Trophoblast cell (in vitro differentiated cells and primary cell): ENCODE measurements around the gene APMAP.

Experiments
- DNase-seq, 2 donors: peaks; one replicate each; pipeline ENCODE4 v3.0.0-alpha.2; 2016
- H2AFZ ChIP-seq: 2 replicates; pipeline ENCODE4 v1.6.1; 2013; ENCODE audit warnings: low read length, moderate library complexity, mild to moderate bottlenecking; ENCODE audit not compliant: insufficient read depth, poor library complexity
- H2AK5ac ChIP-seq: 2 replicates; pipeline ENCODE4 v1.6.1; 2013; ENCODE audit warnings: mild to moderate bottlenecking, low read length
- H2BK120ac ChIP-seq: 2 replicates; pipeline ENCODE4 v1.6.1; 2013; ENCODE audit warnings: low read length, mild to moderate bottlenecking, moderate library complexity; ENCODE audit not compliant: insufficient read depth, poor library complexity
- H2BK12ac ChIP-seq: 2 replicates; pipeline ENCODE4 v1.6.1; 2013; ENCODE audit warnings: mild to moderate bottlenecking, low read length, moderate library complexity
- H2BK5ac ChIP-seq: 2 replicates; pipeline ENCODE4 v1.6.1; 2013; ENCODE audit warnings: low read length, low read depth, moderate library complexity, mild to moderate bottlenecking; ENCODE audit not compliant: poor library complexity
- H3K14ac ChIP-seq: 2 replicates; pipeline ENCODE4 v1.6.1; 2013; ENCODE audit warnings: mild to moderate bottlenecking, low read length
- H3K18ac ChIP-seq: 2 replicates; pipeline ENCODE4 v1.6.1; 2013; ENCODE audit warnings: mild to moderate bottlenecking, low read length
- H3K23ac ChIP-seq: 2 replicates; pipeline ENCODE4 v1.6.1; 2013; ENCODE audit warnings: low read length
- H3K27ac ChIP-seq: 2 replicates; pipeline ENCODE4 v1.5.1; 2013; ENCODE audit warnings: low read depth, mild to moderate bottlenecking, inconsistent platforms, low read length, moderate library complexity
- H3K27me3 ChIP-seq: 2 replicates; pipeline ENCODE4 v1.6.1; 2013; ENCODE audit warnings: inconsistent platforms, mild to moderate bottlenecking, low read length, moderate library complexity; ENCODE audit not compliant: insufficient read depth
- H3K36me3 ChIP-seq, 2 experiments: 1 replicate in 1 of 2; 2 replicates in 1 of 2; pipeline ENCODE4 v1.6.1; 2013; ENCODE audit warnings: low read length in 2 of 2, mild to moderate bottlenecking in 2 of 2, moderate library complexity in 1 of 2; ENCODE audit not compliant: insufficient read depth in 2 of 2, control insufficient read depth in 1 of 2
- H3K4ac ChIP-seq: 2 replicates; pipeline ENCODE4 v1.6.1; 2013; ENCODE audit warnings: low read depth, mild to moderate bottlenecking, low read length, moderate library complexity
- H3K4me1 ChIP-seq, 2 experiments: 1 replicate in 1 of 2; 2 replicates in 1 of 2; pipeline ENCODE4 v1.6.1; 2013; ENCODE audit warnings: low read length in 2 of 2, mild to moderate bottlenecking in 2 of 2, moderate library complexity in 1 of 2; ENCODE audit not compliant: insufficient read depth in 2 of 2, control insufficient read depth in 1 of 2
- H3K4me2 ChIP-seq: 2 replicates; pipeline ENCODE4 v1.6.1; 2013; ENCODE audit warnings: inconsistent platforms, mild to moderate bottlenecking, low read length, moderate library complexity
- H3K4me3 ChIP-seq: 2 replicates; pipeline ENCODE4 v1.5.1; 2013; ENCODE audit warnings: mild to moderate bottlenecking, low read depth, low read length, inconsistent platforms
- H3K79me1 ChIP-seq: one replicate; pipeline ENCODE4 v1.6.1; 2013; ENCODE audit warnings: low read length
- H3K79me2 ChIP-seq: 2 replicates; pipeline ENCODE4 v1.6.1; 2013; ENCODE audit warnings: low read length, mild to moderate bottlenecking; ENCODE audit not compliant: control insufficient read depth, insufficient read depth, poor library complexity
- H3K9ac ChIP-seq: 2 replicates; pipeline ENCODE4 v1.6.1; 2013; ENCODE audit warnings: mild to moderate bottlenecking, low read length
- H3K9me3 ChIP-seq: 2 replicates; pipeline ENCODE4 v1.6.1; 2013; ENCODE audit warnings: low read depth, mild to moderate bottlenecking, control low read depth, inconsistent platforms, low read length; ENCODE audit not compliant: insufficient read depth
- H4K12ac ChIP-seq: 2 replicates; pipeline ENCODE4 v1.6.1; 2013; ENCODE audit warnings: low read depth, mild to moderate bottlenecking, low read length, moderate library complexity
- H4K8ac ChIP-seq: 2 replicates; pipeline ENCODE4 v1.6.1; 2013; ENCODE audit warnings: low read depth, mild to moderate bottlenecking, low read length, moderate library complexity
- H4K91ac ChIP-seq: one replicate; pipeline ENCODE4 v1.6.1; 2013; ENCODE audit warnings: low read depth, mild to moderate bottlenecking, low read length, moderate library complexity
- WGBS: extraction: QIAGEN DNeasy Blood & Tissue Kit; methylation state at CpG from one replicate; pipeline ENCODE4 v1.1.7; 2013; ENCODE audit warnings: missing lambda C conversion rate; ENCODE audit not compliant: insufficient read length, insufficient coverage; ENCODE audit errors: extremely low coverage; 5-methylcytosine and 5-hydroxymethylcytosine counted together

The APMAP gene

GRCh38 chr20:25016471-25016870, 23.9 kb upstream of the APMAP start:
- Histone ChIP-seq H4K8ac (no peak overlapping the region), H2BK12ac (no peak overlapping the region), H3K18ac (no peak overlapping the region), H2BK5ac (no peak overlapping the region), H3K4me3 (peak overlapping the region; percentile 6), H3K14ac (no peak overlapping the region), H3K9ac (no peak overlapping the region), H3K4ac (no peak overlapping the region), H3K9me3 (no peaks in the 10 kb centered on the region), H3K4me2 (no peak overlapping the region), H3K79me1 (no peaks in the 10 kb centered on the region), H3K23ac (no peak overlapping the region), H3K27me3 (no peaks in the 10 kb centered on the region), H3K4me1 (peaks cover 5 to 6% of the 10 kb centered on the region in 2 experiments), H2AK5ac (no peak overlapping the region), H3K27ac (no peak overlapping the region), H4K91ac (no peak overlapping the region), H2AFZ (no peak overlapping the region), H4K12ac (no peak overlapping the region), H3K36me3 (no peaks in the 10 kb centered on the region), H3K79me2 (no peaks in the 10 kb centered on the region), H2BK120ac (no peak overlapping the region)
- no peak for DNase-seq
- WGBS: no CpG with 5 or more reads among the region's 11 CpGs

- Histone ChIP-seq H3K9me3 (no peaks in the 10 kb centered on the region), H3K23ac (no peak overlapping the region), H3K9ac (no peak overlapping the region), H3K4ac (no peak overlapping the region), H2BK12ac (no peak overlapping the region), H2BK120ac (no peak overlapping the region), H3K36me3 (no peaks in the 10 kb centered on the region), H3K18ac (no peak overlapping the region), H3K14ac (no peak overlapping the region), H3K79me1 (no peaks in the 10 kb centered on the region), H4K12ac (no peak overlapping the region), H3K79me2 (no peaks in the 10 kb centered on the region), H2AFZ (no peak overlapping the region), H3K4me2 (no peak overlapping the region), H4K8ac (no peak overlapping the region), H2BK5ac (no peak overlapping the region), H3K4me1 (peaks cover 5 to 6% of the 10 kb centered on the region in 2 experiments), H3K27me3 (no peaks in the 10 kb centered on the region), H2AK5ac (no peak overlapping the region), H4K91ac (no peak overlapping the region), H3K4me3 (no peak overlapping the region), H3K27ac (no peak overlapping the region)
- no peak for DNase-seq
- WGBS: no CpG with 5 or more reads among the region's 11 CpGs
Measured at GRCh38 chr20:25015986-25016385, 23.4 kb upstream of the APMAP start.

GRCh38 chr20:25014816-25015215, 22.3 kb upstream of the APMAP start:
- Histone ChIP-seq H3K36me3 (no peaks in the 10 kb centered on the region), H3K4me2 (no peak overlapping the region), H3K23ac (no peak overlapping the region), H3K4ac (no peak overlapping the region), H3K9ac (no peak overlapping the region), H2AK5ac (no peak overlapping the region), H3K4me3 (no peak overlapping the region), H3K14ac (no peak overlapping the region), H2BK12ac (no peak overlapping the region), H3K4me1 (peaks cover 5 to 6% of the 10 kb centered on the region in 2 experiments), H4K12ac (no peak overlapping the region), H3K27ac (no peak overlapping the region), H4K91ac (no peak overlapping the region), H4K8ac (no peak overlapping the region), H2BK5ac (no peak overlapping the region), H2AFZ (no peak overlapping the region), H3K79me1 (no peaks in the 10 kb centered on the region), H3K79me2 (no peaks in the 10 kb centered on the region), H3K27me3 (no peaks in the 10 kb centered on the region), H3K18ac (no peak overlapping the region), H3K9me3 (no peaks in the 10 kb centered on the region), H2BK120ac (no peak overlapping the region)
- DNase-seq: no peak
- no CpG with 5 or more reads among the region's 11 CpGs for WGBS

- Histone ChIP-seq H3K9ac (no peak overlapping the region), H4K91ac (no peak overlapping the region), H2BK12ac (no peak overlapping the region), H3K79me2 (no peaks in the 10 kb centered on the region), H2BK5ac (no peak overlapping the region), H3K4ac (no peak overlapping the region), H3K9me3 (no peaks in the 10 kb centered on the region), H3K36me3 (no peaks in the 10 kb centered on the region), H3K4me1 (peaks cover 5 to 6% of the 10 kb centered on the region in 2 experiments), H2BK120ac (no peak overlapping the region), H2AFZ (no peak overlapping the region), H2AK5ac (no peak overlapping the region), H3K14ac (no peak overlapping the region), H3K4me2 (no peak overlapping the region), H3K4me3 (no peak overlapping the region), H3K23ac (no peak overlapping the region), H3K27me3 (no peaks in the 10 kb centered on the region), H4K12ac (no peak overlapping the region), H3K18ac (no peak overlapping the region), H3K79me1 (no peaks in the 10 kb centered on the region), H4K8ac (no peak overlapping the region), H3K27ac (no peak overlapping the region)
- no CpG with 5 or more reads among the region's 25 CpGs for whole genome bisulfite sequencing
- DNase-seq: no peak
Measured at GRCh38 chr20:25013478-25014380, 21.2 kb upstream of the APMAP start.
